Suprapubic skin (tissue), 4 donors: ENCODE results near the gene LIN28B. TPM values are rescaled to one million over a fixed set of nuclear protein-coding genes. Genes with fewer than 3 reads are reported as not detected.
"Not testable (repeated sequence)": the region's sequence is repeated elsewhere in the genome, so short reads cannot be mapped to it uniquely, and the experiment has no call there.

ENCODE experiments used
- DNase-seq, 2 donors: peaks; one replicate each; pipeline ENCODE4 v3.0.0-alpha.2; 2019; ENCODE audit warnings: low spot score in 2 of 2
- H3K27ac ChIP-seq: fragments of 200-600 bp; sonication (generic); one replicate; pipeline ENCODE4 v1.5.1; 2019
- H3K27me3 ChIP-seq: fragments of 200-600 bp; sonication (generic); one replicate; pipeline ENCODE4 v1.5.1; 2019
- H3K36me3 ChIP-seq: fragments of 200-600 bp; sonication (generic); one replicate; pipeline ENCODE4 v1.5.1; 2019
- H3K4me1 ChIP-seq: fragments of 200-600 bp; sonication (generic); one replicate; pipeline ENCODE4 v1.5.1; 2019
- H3K4me3 ChIP-seq: fragments of 200-600 bp; sonication (generic); one replicate; pipeline ENCODE4 v1.5.1; 2019; ENCODE audit warnings: mild to moderate bottlenecking
- H3K9me3 ChIP-seq: fragments of 200-600 bp; sonication (generic); one replicate; pipeline ENCODE4 v1.5.1; 2019
- EP300 ChIP-seq: sonication (generic); formaldehyde crosslinking; IDR thresholded peaks from one replicate; pipeline ENCODE4 v1.6.1; 2017; ENCODE audit warnings: antibody characterized with exemption
- POLR2A ChIP-seq, 2 donors: fragments of 450-650 bp; IDR thresholded peaks; one replicate each; pipeline ENCODE4 v1.6.1; 2017; ENCODE audit warnings: antibody characterized with exemption in 2 of 2, mild to moderate bottlenecking in 2 of 2, moderate library complexity in 2 of 2
- POLR2AphosphoS5 ChIP-seq, 3 donors: sonication (generic); formaldehyde crosslinking; IDR thresholded peaks; one replicate each; pipeline ENCODE4 v1.6.1; 2017; ENCODE audit warnings: antibody characterized with exemption in 3 of 3
- WGBS: methylation state at CpG from one replicate; pipeline ENCODE4 v1.1.5; 2018; 5-methylcytosine and 5-hydroxymethylcytosine counted together
- total RNA-seq, 4 donors: library from RNA; depleted of rRNA; stranded (reverse); fragments of >200 nt; gene quantifications; one replicate each; pipeline ENCODE4 v1.1.0, GENCODE V29; 2016
- TF ChIP-seq, protein P1 (sequence below), 2 donors: fragments of 200-600 bp in 1 of 2; fragments of 450-650 bp in 1 of 2; sonication (generic) in 1 of 2; IDR thresholded peaks; one replicate each; pipeline ENCODE4 v1.5.1; 2016 to 2019; ENCODE audit warnings: antibody characterized with exemption in 2 of 2, mild to moderate bottlenecking in 1 of 2, moderate library complexity in 1 of 2

LIN28B gene
- total RNA-seq, 4 donors from 2014 or later: not detected

- no peak overlapping the region for H3K27ac ChIP-seq
- no peak overlapping the region for H3K4me3 ChIP-seq
- TF ChIP-seq POLR2AphosphoS5 (IDR thresholded peaks at IDR 0.05): no peak
- TF ChIP-seq EP300: no peak
- TF ChIP-seq, protein P1, sequence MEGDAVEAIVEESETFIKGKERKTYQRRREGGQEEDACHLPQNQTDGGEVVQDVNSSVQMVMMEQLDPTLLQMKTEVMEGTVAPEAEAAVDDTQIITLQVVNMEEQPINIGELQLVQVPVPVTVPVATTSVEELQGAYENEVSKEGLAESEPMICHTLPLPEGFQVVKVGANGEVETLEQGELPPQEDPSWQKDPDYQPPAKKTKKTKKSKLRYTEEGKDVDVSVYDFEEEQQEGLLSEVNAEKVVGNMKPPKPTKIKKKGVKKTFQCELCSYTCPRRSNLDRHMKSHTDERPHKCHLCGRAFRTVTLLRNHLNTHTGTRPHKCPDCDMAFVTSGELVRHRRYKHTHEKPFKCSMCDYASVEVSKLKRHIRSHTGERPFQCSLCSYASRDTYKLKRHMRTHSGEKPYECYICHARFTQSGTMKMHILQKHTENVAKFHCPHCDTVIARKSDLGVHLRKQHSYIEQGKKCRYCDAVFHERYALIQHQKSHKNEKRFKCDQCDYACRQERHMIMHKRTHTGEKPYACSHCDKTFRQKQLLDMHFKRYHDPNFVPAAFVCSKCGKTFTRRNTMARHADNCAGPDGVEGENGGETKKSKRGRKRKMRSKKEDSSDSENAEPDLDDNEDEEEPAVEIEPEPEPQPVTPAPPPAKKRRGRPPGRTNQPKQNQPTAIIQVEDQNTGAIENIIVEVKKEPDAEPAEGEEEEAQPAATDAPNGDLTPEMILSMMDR (IDR thresholded peaks at IDR 0.05): no peak
- no peak for TF ChIP-seq POLR2A (IDR thresholded peaks at IDR 0.05)
- no peak for DNase-seq
- H3K36me3 ChIP-seq: no peaks in the 10 kb centered on the region
- no peaks in the 10 kb centered on the region for H3K9me3 ChIP-seq
- peaks cover 28% of the 10 kb centered on the region for H3K27me3 ChIP-seq
- no peaks in the 10 kb centered on the region for H3K4me1 ChIP-seq
- WGBS: 43% methylated on average over 1 of the region's 1 CpG
Measured at GRCh38 chr6:105067329-105067728, 110.4 kb downstream of the LIN28B start.

GRCh38 chr6:105068407-105068806 is 111.5 kb downstream of the LIN28B start:
- no peak overlapping the region for H3K27ac ChIP-seq
- DNase-seq: no peak
- WGBS: 78% methylated on average over 2 of the region's 2 CpGs
- H3K4me1 ChIP-seq: no peaks in the 10 kb centered on the region
- H3K9me3 ChIP-seq: no peaks in the 10 kb centered on the region
- TF ChIP-seq POLR2AphosphoS5 (IDR thresholded peaks at IDR 0.05) (no peak), EP300 (no peak), POLR2A (IDR thresholded peaks at IDR 0.05) (no peak)
- TF ChIP-seq, protein P1 (IDR thresholded peaks at IDR 0.05): no peak
- H3K27me3 ChIP-seq: peaks cover 28% of the 10 kb centered on the region
- H3K36me3 ChIP-seq: no peaks in the 10 kb centered on the region
- H3K4me3 ChIP-seq: no peak overlapping the region

GRCh38 chr6:105069821-105070445 is 113.0 kb downstream of the LIN28B start:
- H3K27ac ChIP-seq: no peak overlapping the region
- TF ChIP-seq, protein P1 (IDR thresholded peaks at IDR 0.05): no peak
- TF ChIP-seq POLR2A (IDR thresholded peaks at IDR 0.05) (no peak), EP300 (no peak), POLR2AphosphoS5 (IDR thresholded peaks at IDR 0.05) (no peak)
- WGBS: 76% methylated on average over 1 of the region's 1 CpG

DNA sequence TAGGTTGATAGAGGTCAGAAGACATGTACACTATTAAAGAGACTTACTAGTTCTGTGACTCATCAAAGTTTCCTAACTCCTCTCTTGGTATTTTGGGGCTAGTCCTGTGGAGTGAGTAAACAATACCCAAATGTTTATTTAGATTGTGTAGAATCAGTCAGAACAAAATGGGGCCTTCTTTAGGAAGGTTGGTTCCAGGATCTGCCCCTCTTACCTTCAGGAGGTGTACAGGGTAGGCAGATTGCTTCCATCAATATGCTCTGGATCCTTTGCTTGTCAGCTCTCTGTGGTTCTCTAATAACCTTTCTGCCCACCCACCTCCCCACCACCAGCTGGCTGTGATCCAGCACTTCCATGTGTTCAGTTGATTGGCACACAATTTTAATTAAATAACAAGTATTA is 115.9 kb downstream of the LIN28B start:
- no peaks in the 10 kb centered on the region for H3K4me1 ChIP-seq
- DNase-seq: no peak

More at GRCh38 chr6:105069821-105070445, 113.0 kb downstream of the LIN28B start:
- Histone ChIP-seq H3K27me3 (peaks cover 30% of the 10 kb centered on the region), H3K9me3 (no peaks in the 10 kb centered on the region), H3K36me3 (no peaks in the 10 kb centered on the region), H3K4me1 (no peaks in the 10 kb centered on the region), H3K4me3 (no peak overlapping the region)
- no peak for DNase-seq

GRCh38 chr6:105075210-105075609 is 118.3 kb downstream of the LIN28B start:
- Histone ChIP-seq H3K4me3 (no peak overlapping the region), H3K9me3 (no peaks in the 10 kb centered on the region)

More for the DNA sequence above, 115.9 kb downstream of the LIN28B start:
- Histone ChIP-seq H3K9me3 (no peaks in the 10 kb centered on the region), H3K27me3 (peaks cover 13% of the 10 kb centered on the region), H3K27ac (no peak overlapping the region), H3K4me3 (no peak overlapping the region), H3K36me3 (no peaks in the 10 kb centered on the region)
- no peak for TF ChIP-seq EP300

GRCh38 chr6:105076418-105076817 is 119.5 kb downstream of the LIN28B start:
- H3K4me1 ChIP-seq: not testable (repeated sequence)

More at GRCh38 chr6:105075210-105075609, 118.3 kb downstream of the LIN28B start:
- Histone ChIP-seq H3K4me1 (no peaks in the 10 kb centered on the region), H3K36me3 (no peaks in the 10 kb centered on the region), H3K27ac (no peak overlapping the region), H3K27me3 (peaks cover 6% of the 10 kb centered on the region)
- no peak for TF ChIP-seq POLR2AphosphoS5 (IDR thresholded peaks at IDR 0.05)
- TF ChIP-seq, protein P1 (IDR thresholded peaks at IDR 0.05): no peak
- TF ChIP-seq POLR2A (IDR thresholded peaks at IDR 0.05): no peak
- no peak for TF ChIP-seq EP300
- DNase-seq: no peak

More at GRCh38 chr6:105076418-105076817, 119.5 kb downstream of the LIN28B start:
- WGBS: 77% methylated on average over 8 of the region's 8 CpGs
- H3K27ac ChIP-seq, H3K9me3 ChIP-seq, DNase-seq, H3K4me3 ChIP-seq, H3K27me3 ChIP-seq, H3K36me3 ChIP-seq: not testable (repeated sequence)
